GM13977 (cell line): ENCODE results near the gene PATE4.
"Not testable (repeated sequence)": the region's sequence is repeated elsewhere in the genome, so short reads cannot be mapped to it uniquely, and the experiment has no call there.

Experiments
- DNase-seq: peaks from one replicate; pipeline ENCODE4 v3.0.0; 2012; ENCODE audit warnings: low spot score
- CTCF ChIP-seq: IDR thresholded peaks from 2 replicates; pipeline ENCODE4 v1.5.1; 2012; ENCODE audit warnings: mild to moderate bottlenecking, control low read depth; ENCODE audit not compliant: insufficient read depth; ENCODE audit errors: extremely low read depth, missing control alignments
- in situ Hi-C: fragments of 300-500 bp; cut with MboI; formaldehyde crosslinking; loops from one replicate; pipeline ENCODE4 v1.12.0; 2022; ENCODE audit warnings: low sequenced_read_pairs, low pct_unique_long_range_greater_than_20kb, mixed read lengths, inconsistent platforms; ENCODE audit not compliant: unreplicated experiment

The PATE4 gene

DNA sequence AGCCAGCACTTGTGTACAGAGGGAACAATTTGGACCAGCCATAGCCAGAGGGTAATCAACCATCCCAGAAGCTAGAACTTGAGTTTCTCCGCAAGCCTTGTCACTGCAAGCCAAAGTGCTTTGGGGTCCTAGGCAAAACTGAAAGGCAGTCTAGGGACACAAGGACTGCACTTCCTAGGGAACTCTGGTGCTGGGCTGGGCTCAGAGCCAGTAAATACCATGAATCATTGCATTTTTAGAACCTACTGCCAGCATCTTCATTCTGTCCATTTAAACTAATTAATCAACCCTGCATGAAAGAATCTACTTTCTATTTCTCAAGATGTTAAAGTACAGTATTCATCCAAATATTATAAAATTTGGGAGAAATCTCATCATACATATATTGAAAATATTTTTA, 25.2 kb upstream of the PATE4 start:
- DNase-seq: no peak
- no peak for TF ChIP-seq CTCF
- in situ Hi-C loops: no loop called here

DNA sequence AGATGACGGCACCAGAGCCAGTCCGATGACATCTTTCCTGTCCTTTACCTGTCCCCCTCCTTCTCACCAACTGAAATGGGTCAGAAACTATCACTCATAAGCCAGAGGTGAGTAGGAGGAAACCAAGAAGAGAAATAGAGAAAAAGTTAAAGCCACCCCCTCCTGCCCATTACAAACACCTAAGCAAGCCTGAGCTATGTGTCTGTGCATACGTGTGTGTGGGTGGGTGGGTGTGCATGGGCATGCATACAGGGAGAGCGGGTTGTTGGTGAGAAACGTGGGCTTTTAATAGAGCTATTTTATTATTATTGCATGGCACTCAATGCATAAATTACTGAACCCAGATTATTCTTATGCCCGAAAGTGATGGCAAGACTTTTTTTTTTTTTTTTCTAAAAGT, 2.6 kb downstream of the PATE4 start:
- DNase-seq: no peak
- TF ChIP-seq CTCF: no peak
- in situ Hi-C loops: no loop called here

- in situ Hi-C loops: no loop called here
- DNase-seq: no peak
- TF ChIP-seq CTCF: no peak
These were observed 9.3 kb downstream of the PATE4 start for GRCh38 chr11:125842321-125842948.

DNA sequence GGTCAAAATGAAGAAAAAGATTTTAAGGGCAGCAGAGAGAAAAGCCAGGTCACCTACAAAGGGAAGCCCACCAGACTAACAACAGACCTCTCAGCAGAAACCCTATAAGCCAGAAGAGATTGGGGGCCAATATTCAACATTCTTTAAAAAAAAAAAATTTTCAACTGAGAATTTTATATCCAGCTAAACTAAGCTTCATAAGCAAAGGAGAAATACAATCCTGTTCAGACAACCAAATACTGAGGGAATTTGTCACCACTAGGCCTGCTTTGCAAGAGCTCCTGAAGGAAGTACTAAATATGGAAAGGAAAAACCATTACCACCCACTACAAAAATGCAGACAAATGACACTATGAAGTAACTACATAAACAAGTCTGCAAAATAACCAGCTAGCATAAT, 13.1 kb downstream of the PATE4 start:
- in situ Hi-C loops: no loop called here

GRCh38 chr11:125857670-125858069, 24.6 kb downstream of the PATE4 start:
- in situ Hi-C loops, DNase-seq: not testable (repeated sequence)

More for the DNA sequence above, 13.1 kb downstream of the PATE4 start:
- TF ChIP-seq CTCF: no peak
- DNase-seq: no peak

- in situ Hi-C loops: not testable (repeated sequence)
These were observed 29.7 kb downstream of the PATE4 start for GRCh38 chr11:125862786-125863185.

DNA sequence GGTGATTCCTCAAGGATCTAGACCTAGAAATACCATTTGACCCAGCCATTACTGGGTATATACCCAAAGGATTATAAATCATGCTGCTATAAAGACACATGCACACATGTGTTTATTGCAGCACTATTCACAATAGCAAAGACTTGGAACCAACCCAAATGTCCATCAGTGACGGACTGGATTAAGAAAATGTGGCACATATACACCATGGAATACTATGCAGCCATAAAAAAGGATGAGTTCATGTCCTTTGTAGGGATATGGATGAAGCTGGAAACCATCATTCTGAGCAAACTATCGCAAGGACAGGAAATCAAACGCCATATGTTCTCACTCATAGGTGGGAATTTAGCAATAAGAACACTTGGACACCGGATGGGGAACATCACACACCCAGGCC, 32.2 kb downstream of the PATE4 start:
- DNase-seq, in situ Hi-C loops: not testable (repeated sequence)

More at GRCh38 chr11:125862786-125863185, 29.7 kb downstream of the PATE4 start:
- not testable (repeated sequence) for DNase-seq

DNA sequence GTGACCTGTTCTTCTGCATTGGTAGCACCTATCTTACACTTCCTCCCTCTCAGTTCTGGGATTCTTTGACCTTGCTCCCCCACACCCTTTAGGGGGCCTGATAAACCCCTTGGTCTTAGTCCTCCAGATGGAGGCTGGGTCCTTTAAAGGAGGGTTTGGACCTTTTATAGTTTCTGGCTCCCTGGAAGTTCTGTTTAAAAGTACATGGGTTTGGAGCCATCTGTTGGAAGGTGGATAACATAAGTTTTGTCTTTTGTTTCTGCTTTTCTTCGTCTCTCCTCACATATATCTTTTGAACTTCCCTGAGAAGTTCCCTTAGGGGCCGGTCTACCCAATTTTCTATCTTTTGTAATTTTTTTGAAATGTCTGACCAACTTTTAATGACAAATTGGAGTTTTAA, 36.4 kb downstream of the PATE4 start:
- TF ChIP-seq CTCF: no peak
- DNase-seq: no peak
- in situ Hi-C loops: no loop called here
